Lung (tissue), 12 donors: Measurements from ENCODE around the gene SYNPR. TPM values are rescaled to one million over a fixed set of nuclear protein-coding genes. Genes with fewer than 3 reads are reported as not detected.
"Not testable (repeated sequence)": the region's sequence is repeated elsewhere in the genome, so short reads cannot be mapped to it uniquely, and the experiment has no call there.

Experiments
- ATAC-seq: fragments of 200-7000 bp; cut with Tn5 transposase; one replicate; pipeline ENCODE4 v1.9.1; 2020; ENCODE audit warnings: moderate number of reproducible peaks; ENCODE audit not compliant: insufficient read depth, low FRiP score
- DNase-seq, 3 donors: peaks; one replicate each; pipeline ENCODE4 v3.0.0-alpha.2; 2013 to 2017
- H3K27ac ChIP-seq, 2 donors: one replicate each; pipeline ENCODE4 v1.5.1; 2013; ENCODE audit warnings: mild to moderate bottlenecking in 2 of 2, moderate library complexity in 2 of 2, control low read depth in 1 of 2, inconsistent platforms in 1 of 2, low read depth in 1 of 2, low read length in 1 of 2
- H3K27me3 ChIP-seq, 3 donors: one replicate each; pipeline ENCODE4 v1.5.1; 2013; ENCODE audit warnings: low read length in 2 of 3; ENCODE audit not compliant: control insufficient read depth in 3 of 3, insufficient read depth in 3 of 3
- H3K36me3 ChIP-seq, 4 donors: one replicate each; pipeline ENCODE4 v1.5.1; 2013; ENCODE audit warnings: low read length in 4 of 4, mild to moderate bottlenecking in 1 of 4, moderate library complexity in 1 of 4; ENCODE audit not compliant: control insufficient read depth in 4 of 4, insufficient read depth in 4 of 4
- H3K4me1 ChIP-seq, 5 donors: one replicate each; pipeline ENCODE4 v1.5.1; 2013; ENCODE audit warnings: low read length in 5 of 5, mild to moderate bottlenecking in 2 of 5, moderate library complexity in 1 of 5; ENCODE audit not compliant: control insufficient read depth in 5 of 5, insufficient read depth in 5 of 5
- H3K4me3 ChIP-seq: one replicate; pipeline ENCODE4 v1.5.1; 2013; ENCODE audit warnings: mild to moderate bottlenecking, control low read depth, moderate library complexity
- H3K9ac ChIP-seq, 2 donors: one replicate each; pipeline ENCODE4 v1.5.1; 2013; ENCODE audit warnings: low read length in 2 of 2, control low read depth in 1 of 2; ENCODE audit not compliant: insufficient read depth in 1 of 2
- H3K9me3 ChIP-seq, 4 donors: one replicate each; pipeline ENCODE4 v1.5.1; 2013; ENCODE audit warnings: low read length in 3 of 4, mild to moderate bottlenecking in 1 of 4, moderate library complexity in 1 of 4; ENCODE audit not compliant: control insufficient read depth in 4 of 4, insufficient read depth in 3 of 4
- WGBS, 2 donors: extraction: QIAGEN DNeasy Blood & Tissue Kit; methylation state at CpG; one replicate each; pipeline ENCODE4 v1.1.7; 2013; 5-methylcytosine and 5-hydroxymethylcytosine counted together
- polyA plus RNA-seq, 2 donors: library from polyadenylated mRNA; stranded (reverse); fragments of 200-250 nt; gene quantifications; one replicate each; pipeline ENCODE4 v1.2.1, GENCODE V29; 2013
- total RNA-seq, 2 donors: library from RNA; depleted of rRNA in 1 of 2; stranded (reverse); fragments of >200 nt in 1 of 2; gene quantifications; one replicate each; pipeline ENCODE4 v1.2.1, GENCODE V29; 2014 to 2021
- TF ChIP-seq, protein P1 (sequence below): IDR thresholded peaks from 2 replicates; pipeline ENCODE4 v1.5.1; 2012; ENCODE audit warnings: mild to moderate bottlenecking; ENCODE audit errors: control extremely low read depth, extremely low read depth
- donor health status: control.
- donor health status: control.
- donor health status: Bipolar disorder and iron deficiency.
- donor health status: healthy.
- donor health status: DM: yes; HTN: yes; CAD: no.

SYNPR gene
- total and polyA plus RNA-seq, 4 donors = 0.43 TPM; not detected in 3

GRCh38 chr3:63635186-63635585 is 357.1 kb downstream of the SYNPR start:
- TF ChIP-seq, protein P1, sequence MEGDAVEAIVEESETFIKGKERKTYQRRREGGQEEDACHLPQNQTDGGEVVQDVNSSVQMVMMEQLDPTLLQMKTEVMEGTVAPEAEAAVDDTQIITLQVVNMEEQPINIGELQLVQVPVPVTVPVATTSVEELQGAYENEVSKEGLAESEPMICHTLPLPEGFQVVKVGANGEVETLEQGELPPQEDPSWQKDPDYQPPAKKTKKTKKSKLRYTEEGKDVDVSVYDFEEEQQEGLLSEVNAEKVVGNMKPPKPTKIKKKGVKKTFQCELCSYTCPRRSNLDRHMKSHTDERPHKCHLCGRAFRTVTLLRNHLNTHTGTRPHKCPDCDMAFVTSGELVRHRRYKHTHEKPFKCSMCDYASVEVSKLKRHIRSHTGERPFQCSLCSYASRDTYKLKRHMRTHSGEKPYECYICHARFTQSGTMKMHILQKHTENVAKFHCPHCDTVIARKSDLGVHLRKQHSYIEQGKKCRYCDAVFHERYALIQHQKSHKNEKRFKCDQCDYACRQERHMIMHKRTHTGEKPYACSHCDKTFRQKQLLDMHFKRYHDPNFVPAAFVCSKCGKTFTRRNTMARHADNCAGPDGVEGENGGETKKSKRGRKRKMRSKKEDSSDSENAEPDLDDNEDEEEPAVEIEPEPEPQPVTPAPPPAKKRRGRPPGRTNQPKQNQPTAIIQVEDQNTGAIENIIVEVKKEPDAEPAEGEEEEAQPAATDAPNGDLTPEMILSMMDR = no peak
- H3K4me1 ChIP-seq = no peaks in the 10 kb centered on the region
- H3K36me3 ChIP-seq = no peaks in the 10 kb centered on the region
- no peak for ATAC-seq
- H3K9ac ChIP-seq = no peak overlapping the region
- no peak for DNase-seq
- peaks cover 0 to 4% (median 0%) of the 10 kb centered on the region in 4 donors for H3K9me3 ChIP-seq
- H3K4me3 ChIP-seq = no peak overlapping the region
- no peaks in the 10 kb centered on the region for H3K27me3 ChIP-seq
- no peak overlapping the region for H3K27ac ChIP-seq
- 89 to 92% methylated on average over 3 of the region's 3 CpGs for WGBS, 2 donors

DNA sequence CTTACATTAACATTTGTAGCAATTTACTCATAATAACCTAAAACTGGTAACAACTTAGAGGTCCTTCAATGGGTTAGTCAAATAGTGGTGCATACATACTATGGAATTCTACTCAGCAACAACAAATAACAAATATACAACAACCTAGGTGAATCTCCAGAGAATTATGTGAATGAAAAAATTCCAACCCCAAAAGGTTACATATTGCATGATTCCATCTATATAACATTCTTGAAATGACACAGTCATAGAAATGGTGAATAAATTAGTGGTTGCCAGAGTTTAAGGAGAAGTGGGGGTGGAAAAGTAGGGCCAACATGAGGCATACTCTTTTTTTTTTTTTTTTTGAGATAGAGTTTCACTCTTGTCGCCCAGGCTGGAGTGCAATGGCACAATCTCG is 361.7 kb downstream of the SYNPR start:
- WGBS, 2 donors = 94 to 97% methylated on average over 2 of the region's 2 CpGs
- no peak overlapping the region for H3K9ac ChIP-seq
- no peak overlapping the region for H3K27ac ChIP-seq
- TF ChIP-seq, protein P1 = no peak
- no peaks in the 10 kb centered on the region for H3K36me3 ChIP-seq
- H3K9me3 ChIP-seq = peaks cover 0 to 3% (median 0%) of the 10 kb centered on the region in 4 donors
- no peaks in the 10 kb centered on the region for H3K4me1 ChIP-seq
- no peaks in the 10 kb centered on the region for H3K27me3 ChIP-seq
- H3K4me3 ChIP-seq = no peak overlapping the region
- no peak for DNase-seq
- no peak for ATAC-seq

DNA sequence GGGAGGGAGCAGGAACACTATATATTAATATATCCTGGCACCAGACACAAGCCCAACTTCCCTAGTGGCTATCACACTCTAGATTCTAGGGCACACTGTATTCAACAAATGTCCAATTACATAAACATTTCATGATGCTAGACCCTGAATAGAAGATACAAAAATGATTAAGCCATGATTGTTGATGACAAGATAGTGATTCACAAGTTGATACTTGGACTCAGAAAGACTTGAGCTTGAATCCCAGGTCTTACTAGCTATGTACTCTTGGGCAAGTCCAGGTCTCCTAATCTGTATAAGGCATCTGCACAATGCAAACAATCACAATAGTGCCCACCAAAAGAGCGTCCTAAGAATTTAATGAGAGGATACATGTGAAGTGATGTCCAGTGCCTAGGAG is 364.4 kb downstream of the SYNPR start:
- Histone ChIP-seq H3K4me1 (no peaks in the 10 kb centered on the region), H3K36me3 (no peaks in the 10 kb centered on the region), H3K9ac (no peak overlapping the region), H3K9me3 (peaks cover 0 to 3% (median 0%) of the 10 kb centered on the region in 4 donors), H3K27me3 (no peaks in the 10 kb centered on the region), H3K27ac (no peak overlapping the region), H3K4me3 (no peak overlapping the region)
- ATAC-seq (no peak), DNase-seq (no peak)
- TF ChIP-seq, protein P1 = no peak
- 49 to 71% methylated on average over 1 of the region's 1 CpG for WGBS, 2 donors

GRCh38 chr3:63644212-63644797 is 366.2 kb downstream of the SYNPR start:
- ATAC-seq = no peak
- H3K4me1 ChIP-seq = no peaks in the 10 kb centered on the region
- 65 to 79% methylated on average over 5 of the region's 5 CpGs for WGBS, 2 donors

GRCh38 chr3:63644928-63645781 is 367.0 kb downstream of the SYNPR start:
- H3K27me3 ChIP-seq, H3K36me3 ChIP-seq, H3K4me3 ChIP-seq, ATAC-seq, H3K4me1 ChIP-seq, H3K9ac ChIP-seq, H3K9me3 ChIP-seq, H3K27ac ChIP-seq: not testable (repeated sequence)
- DNase-seq = peak in 2 of 3 donors; percentile 5 to 26
- WGBS, 2 donors = 60 to 65% methylated on average over 25 of the region's 25 CpGs

More at GRCh38 chr3:63644212-63644797, 366.2 kb downstream of the SYNPR start:
- Histone ChIP-seq H3K4me3 (no peak overlapping the region), H3K27me3 (no peaks in the 10 kb centered on the region), H3K9me3 (peaks cover 0 to 3% (median 0%) of the 10 kb centered on the region in 4 donors), H3K9ac (no peak overlapping the region), H3K36me3 (no peaks in the 10 kb centered on the region), H3K27ac (no peak overlapping the region)
- TF ChIP-seq, protein P1 = no peak
- DNase-seq = no peak
